HepG2 (cell line): ENCODE measurements around the gene SMYD4. TPM values are rescaled to one million over a fixed set of nuclear protein-coding genes. Genes with fewer than 3 reads are reported as not detected.

Experiments used
- ATAC-seq: fragments of 200-7000 bp; cut with Tn5 transposase; 3 replicates; pipeline ENCODE4 v1.9.1; 2020; ENCODE audit warnings: mild to moderate bottlenecking, moderate library complexity
- BruUV-seq: library from RNA; stranded (reverse); fragments of 400-500 nt; replicated peaks from 2 replicates; lab custom pipeline; 2021; lab: Mats Ljungman, UMichigan
- CTCF ChIA-PET: fragments of 300-600 bp; formaldehyde crosslinking; extraction: SDS; loops from one replicate; lab custom pipeline; 2021; ENCODE audit warnings: low total read pairs, inconsistent platforms, low intra/inter-chr PET ratio; lab: Yijun Ruan, JAX
- POLR2A ChIA-PET: fragments of 350-600 bp; sonication (Branson Sonifier 250); formaldehyde crosslinking; loops from one replicate; lab custom pipeline; 2020; ENCODE audit warnings: antibody characterized with exemption, inconsistent platforms; lab: Yijun Ruan, JAX
- DNase-seq: peaks from one replicate; pipeline ENCODE4 v3.0.0-alpha.2; 2015; ENCODE audit warnings: low spot score
- FAIRE-seq: peaks from 3 replicates; lab custom pipeline; 2011; peaks lifted over from hg19 to GRCh38; lab: Jason Lieb, UNC
- H2AFZ ChIP-seq: one replicate; pipeline ENCODE4 v1.6.1; 2011; ENCODE audit warnings: low read length, inconsistent platforms
- H3K27ac ChIP-seq: fragments of 300-600 bp; 3 replicates; pipeline ENCODE4 v1.8.0; 2011; ENCODE audit warnings: mixed run types, mild to moderate bottlenecking, mixed read lengths, low read length, inconsistent platforms; ENCODE audit not compliant: insufficient read depth; ENCODE audit errors: extremely low read length
- H3K27me3 ChIP-seq, 2 experiments: fragments of 200-600 bp in 1 of 2; 2 replicates in 1 of 2; 3 replicates in 1 of 2; pipeline versions ENCODE4 v1.6.0 to v1.8.0; 2011; ENCODE audit warnings: low read length in 2 of 2, mild to moderate bottlenecking in 2 of 2, moderate library complexity in 2 of 2, inconsistent platforms in 1 of 2; ENCODE audit not compliant: insufficient read depth in 2 of 2, control insufficient read depth in 1 of 2
- H3K36me3 ChIP-seq, 2 experiments: fragments of 200-600 bp in 1 of 2; replicated peaks in 1 of 2; 2 replicates in 1 of 2; 3 replicates in 1 of 2; pipeline versions ENCODE4 v1.5.1 to v1.8.0; 2011; ENCODE audit warnings: low read length in 2 of 2, inconsistent platforms in 1 of 2; ENCODE audit not compliant: insufficient read depth in 2 of 2, control insufficient read depth in 1 of 2
- H3K4me1 ChIP-seq: 2 replicates; pipeline ENCODE4 v1.5.1; 2012; ENCODE audit warnings: low read length, inconsistent platforms; ENCODE audit not compliant: insufficient read depth
- H3K4me2 ChIP-seq: 2 replicates; pipeline ENCODE4 v1.6.0; 2011; ENCODE audit warnings: low read depth, low read length, inconsistent platforms
- H3K4me3 ChIP-seq, 3 experiments: fragments of 200-600 bp in 1 of 3; sonication (generic), shearing (Covaris generic) in 1 of 3; replicated peaks in 1 of 3; 2 replicates each; pipeline ENCODE4 v1.5.1; 2011 to 2016; ENCODE audit warnings: low read length in 3 of 3, inconsistent platforms in 2 of 3, low read depth in 2 of 3, mild to moderate bottlenecking in 2 of 3, control low read depth in 1 of 3, mixed read lengths in 1 of 3; ENCODE audit not compliant: insufficient read depth in 1 of 3
- H3K79me2 ChIP-seq: one replicate; pipeline ENCODE4 v1.6.1; 2011; ENCODE audit warnings: low read length, inconsistent platforms; ENCODE audit not compliant: insufficient read depth
- H3K9ac ChIP-seq: 2 replicates; pipeline ENCODE4 v1.6.0; 2011; ENCODE audit warnings: mild to moderate bottlenecking, low read depth, low read length, inconsistent platforms; ENCODE audit not compliant: insufficient read depth
- H3K9me3 ChIP-seq: 2 replicates; pipeline ENCODE4 v1.5.1; 2012; ENCODE audit warnings: mild to moderate bottlenecking, low read length
- H4K20me1 ChIP-seq: 2 replicates; pipeline ENCODE4 v1.6.0; 2011; ENCODE audit warnings: inconsistent platforms, mild to moderate bottlenecking, low read length, moderate library complexity; ENCODE audit not compliant: insufficient read depth
- CBX2 ChIP-seq, 2 experiments: fragments of 200-600 bp in 1 of 2; sonication (generic); formaldehyde crosslinking in 1 of 2; IDR thresholded peaks; 2 replicates each; pipeline versions ENCODE4 v1.7.0 to v1.8.1; 2018 to 2022; ENCODE audit warnings: low read depth in 2 of 2, low read length in 1 of 2, mild to moderate bottlenecking in 1 of 2, missing genetic modification reagents in 1 of 2
- EED ChIP-seq: sonication (generic); formaldehyde crosslinking; IDR thresholded peaks from 2 replicates; pipeline ENCODE4 v1.5.0; 2020; ENCODE audit warnings: mild to moderate bottlenecking, missing genetic modification reagents
- ISX ChIP-seq: sonication (generic); formaldehyde crosslinking; conservative IDR thresholded peaks from 2 replicates; pipeline ENCODE4 v1.5.0; 2020; ENCODE audit warnings: missing genetic modification reagents
- REST ChIP-seq, 2 experiments: IDR thresholded peaks; 2 replicates each; pipeline ENCODE4 v1.6.1; 2011 to 2012; ENCODE audit warnings: low read length in 2 of 2, borderline replicate concordance in 1 of 2, low read depth in 1 of 2, mild to moderate bottlenecking in 1 of 2, moderate library complexity in 1 of 2
- SALL2 ChIP-seq: sonication (generic); formaldehyde crosslinking; IDR thresholded peaks from 2 replicates; pipeline ENCODE4 v1.8.1; 2023; ENCODE audit warnings: mild to moderate bottlenecking, missing genetic modification reagents, inconsistent platforms
- SMYD3 ChIP-seq: sonication (generic); formaldehyde crosslinking; IDR thresholded peaks from 2 replicates; pipeline ENCODE4 v1.8.1; 2023; ENCODE audit warnings: mild to moderate bottlenecking, missing genetic modification reagents
- SP2 ChIP-seq: sonication (generic); formaldehyde crosslinking; IDR thresholded peaks from 2 replicates; pipeline ENCODE4 v1.5.1; 2020; ENCODE audit warnings: mild to moderate bottlenecking, missing genetic modification reagents
- ZHX1 ChIP-seq: sonication (generic); formaldehyde crosslinking; IDR thresholded peaks from 2 replicates; pipeline ENCODE4 v1.8.1; 2022; ENCODE audit warnings: low read depth, mild to moderate bottlenecking, missing genetic modification reagents
- ZIK1 ChIP-seq: sonication (generic); formaldehyde crosslinking; IDR thresholded peaks from 2 replicates; pipeline ENCODE4 v1.5.0; 2020; ENCODE audit warnings: mild to moderate bottlenecking, low read depth, missing genetic modification reagents, borderline replicate concordance
- ZNF121 ChIP-seq: sonication (generic); formaldehyde crosslinking; IDR thresholded peaks from 2 replicates; pipeline ENCODE4 v1.5.0; 2020; ENCODE audit warnings: mild to moderate bottlenecking, missing genetic modification reagents
- ZNF17 ChIP-seq: sonication (generic); formaldehyde crosslinking; IDR thresholded peaks from 2 replicates; pipeline ENCODE4 v1.5.0; 2020; ENCODE audit warnings: mild to moderate bottlenecking, missing genetic modification reagents
- WGBS: methylation state at CpG from one replicate; pipeline ENCODE4 v1.1.6; 2017; ENCODE audit warnings: low lambda C conversion rate; 5-methylcytosine and 5-hydroxymethylcytosine counted together
- in situ Hi-C: cut with HindIII; loops from 2 replicates; pipeline ENCODE4 v1.10.0; 2017; ENCODE audit warnings: low pct_unique_long_range_greater_than_20kb; ENCODE audit not compliant: extremely low pct_ligation_motif_present
- intact Hi-C: fragments of 100-400 bp; cut with micrococcal nuclease; formaldehyde crosslinking; loops from one replicate; pipeline ENCODE4 v1.10.0; 2022; ENCODE audit not compliant: unreplicated experiment
- polyA plus RNA-seq, 8 experiments: library from polyadenylated mRNA; depleted of rRNA in 3 of 8; stranded (reverse) in 7 of 8; unstranded in 1 of 8; fragments of >200 nt; fragmentation: Illumina TruSeq in 4 of 8; extraction: Trizol in 4 of 8; gene quantifications; 2 replicates each; pipeline versions ENCODE4 v1.2.1 to v1.2.3, GENCODE V29; 2011 to 2016; ENCODE audit warnings: low read depth in 4 of 8, missing spikeins in 1 of 8, mixed read lengths in 1 of 8; ENCODE audit not compliant: insufficient read depth in 1 of 8
- total RNA-seq, 5 experiments: library from RNA; depleted of rRNA; stranded (reverse); fragments of >200 nt; fragmentation: Illumina TruSeq; extraction: Trizol; gene quantifications; 2 replicates each; pipeline ENCODE4 v1.2.3, GENCODE V29; 2016; ENCODE audit warnings: low read depth in 1 of 5

The SMYD4 gene
- total and polyA plus RNA-seq, 2 of the 13 experiments (the other 11 are each of a cell fraction or from before 2014, with no cell fraction given) = 7.4 to 11.3 TPM

- DNase-seq = no peak
- ChIA-PET CTCF (no interaction called here), POLR2A (no interaction called here)
- ATAC-seq = no peak
- H4K20me1 ChIP-seq = no peaks in the 10 kb centered on the region
- H3K9ac ChIP-seq = no peak overlapping the region
- TF ChIP-seq ZHX1 (CRISPR knock-in tag) = no peak
- TF ChIP-seq SP2 = no peak
- TF ChIP-seq SALL2 = no peak
- no peak for TF ChIP-seq ZIK1
- TF ChIP-seq ISX (CRISPR knock-in tag) = no peak
- TF ChIP-seq REST (IDR thresholded peaks at IDR 0.05; ENCODE audit: borderline replicate concordance in 1 of 2, low read depth in 1 of 2, low read length in 2 of 2) = no peak
- no peak for TF ChIP-seq ZNF17
- TF ChIP-seq SMYD3 = no peak
- no peak for TF ChIP-seq ZNF121 (CRISPR knock-in tag)
- no peak for TF ChIP-seq EED (CRISPR knock-in tag)
- TF ChIP-seq CBX2 (IDR thresholded peaks at IDR 0.05; ENCODE audit: low read depth, low read length) = no peak
- no peak for TF ChIP-seq CBX2 (CRISPR knock-in tag; IDR thresholded peaks at IDR 0.05; ENCODE audit: low read depth)
- TF ChIP-seq, all 625 proteins: peak for 0
- Histone ChIP-seq H3K4me1 (no peaks in the 10 kb centered on the region), H3K79me2 (peaks cover 8% of the 10 kb centered on the region), H3K27ac (no peak overlapping the region), H3K27me3 (no peaks in the 10 kb centered on the region), H3K9me3 (no peaks in the 10 kb centered on the region), H3K4me3 (no peak overlapping the region), H3K4me2 (no peak overlapping the region), H2AFZ (no peak overlapping the region), H3K36me3 (peaks cover 14 to 41% of the 10 kb centered on the region in 2 experiments)
- no peak for FAIRE-seq
- no TSS peak for BruUV-seq
- intact Hi-C loops = no loop called here
- in situ Hi-C loops = no loop called here
- WGBS = over 99% methylated on average over 9 of the region's 9 CpGs
These were observed 14.2 kb upstream of the SMYD4 start for GRCh38 chr17:1843947-1844346.
